Measurements from ENCODE around the gene PTK6.

- TF ChIP-seq ZFP3 (CRISPR knock-in tag; IDR thresholded peaks at IDR 0.05) (no peak), ZFP30 (CRISPR knock-in tag; IDR thresholded peaks at IDR 0.05) (no peak), ZC3H10 (CRISPR knock-in tag; IDR thresholded peaks at IDR 0.05) (no peak), ISL1 (CRISPR knock-in tag; IDR thresholded peaks at IDR 0.05) (no peak), ARNTL (CRISPR knock-in tag; IDR thresholded peaks at IDR 0.05; ENCODE audit: borderline replicate concordance, low read depth) (no peak), GLIS3 (CRISPR knock-in tag; IDR thresholded peaks at IDR 0.05) (no peak), ESRRG (CRISPR knock-in tag; IDR thresholded peaks at IDR 0.05) (no peak), PPARA (CRISPR knock-in tag; IDR thresholded peaks at IDR 0.05; ENCODE audit: borderline replicate concordance) (no peak), SNAI2 (CRISPR knock-in tag; IDR thresholded peaks at IDR 0.05) (no peak), CSDC2 (CRISPR knock-in tag; IDR thresholded peaks at IDR 0.05) (no peak), TCF4 (CRISPR knock-in tag; IDR thresholded peaks at IDR 0.05; ENCODE audit: borderline replicate concordance) (no peak)
- TF ChIP-seq, protein P1, sequence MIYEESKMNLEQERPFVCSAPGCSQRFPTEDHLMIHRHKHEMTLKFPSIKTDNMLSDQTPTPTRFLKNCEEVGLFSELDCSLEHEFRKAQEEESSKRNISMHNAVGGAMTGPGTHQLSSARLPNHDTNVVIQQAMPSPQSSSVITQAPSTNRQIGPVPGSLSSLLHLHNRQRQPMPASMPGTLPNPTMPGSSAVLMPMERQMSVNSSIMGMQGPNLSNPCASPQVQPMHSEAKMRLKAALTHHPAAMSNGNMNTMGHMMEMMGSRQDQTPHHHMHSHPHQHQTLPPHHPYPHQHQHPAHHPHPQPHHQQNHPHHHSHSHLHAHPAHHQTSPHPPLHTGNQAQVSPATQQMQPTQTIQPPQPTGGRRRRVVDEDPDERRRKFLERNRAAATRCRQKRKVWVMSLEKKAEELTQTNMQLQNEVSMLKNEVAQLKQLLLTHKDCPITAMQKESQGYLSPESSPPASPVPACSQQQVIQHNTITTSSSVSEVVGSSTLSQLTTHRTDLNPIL (CRISPR knock-in tag; IDR thresholded peaks at IDR 0.05; ENCODE audit: low read depth) = no peak
- TF ChIP-seq, protein P2, sequence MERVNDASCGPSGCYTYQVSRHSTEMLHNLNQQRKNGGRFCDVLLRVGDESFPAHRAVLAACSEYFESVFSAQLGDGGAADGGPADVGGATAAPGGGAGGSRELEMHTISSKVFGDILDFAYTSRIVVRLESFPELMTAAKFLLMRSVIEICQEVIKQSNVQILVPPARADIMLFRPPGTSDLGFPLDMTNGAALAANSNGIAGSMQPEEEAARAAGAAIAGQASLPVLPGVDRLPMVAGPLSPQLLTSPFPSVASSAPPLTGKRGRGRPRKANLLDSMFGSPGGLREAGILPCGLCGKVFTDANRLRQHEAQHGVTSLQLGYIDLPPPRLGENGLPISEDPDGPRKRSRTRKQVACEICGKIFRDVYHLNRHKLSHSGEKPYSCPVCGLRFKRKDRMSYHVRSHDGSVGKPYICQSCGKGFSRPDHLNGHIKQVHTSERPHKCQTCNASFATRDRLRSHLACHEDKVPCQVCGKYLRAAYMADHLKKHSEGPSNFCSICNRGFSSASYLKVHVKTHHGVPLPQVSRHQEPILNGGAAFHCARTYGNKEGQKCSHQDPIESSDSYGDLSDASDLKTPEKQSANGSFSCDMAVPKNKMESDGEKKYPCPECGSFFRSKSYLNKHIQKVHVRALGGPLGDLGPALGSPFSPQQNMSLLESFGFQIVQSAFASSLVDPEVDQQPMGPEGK (CRISPR knock-in tag; IDR thresholded peaks at IDR 0.05; ENCODE audit: borderline replicate concordance) = no peak
Measured at GRCh38 chr20:63484236-63484635, 52.9 kb downstream of the PTK6 start.
